GM12892 (cell line): ENCODE measurements around the gene BDNF.
A peak's percentile ranks its signal among the peaks of the same experiment; 100 is the strongest.

Experiments
- DNase-seq: peaks from one replicate; pipeline ENCODE4 v3.0.0; 2011; ENCODE audit not compliant: insufficient read length
- FAIRE-seq: peaks from 2 replicates; lab custom pipeline; 2011; peaks lifted over from hg19 to GRCh38; lab: Jason Lieb, UNC
- POLR2A ChIP-seq: IDR thresholded peaks from 2 replicates; pipeline ENCODE4 v1.6.1; 2011; ENCODE audit warnings: low read depth, low read length, control low read depth
- POLR2AphosphoS5 ChIP-seq: IDR thresholded peaks from 2 replicates; pipeline ENCODE4 v1.6.1; 2011; ENCODE audit warnings: low read depth, low read length, control low read depth
- TAF1 ChIP-seq: IDR thresholded peaks from 2 replicates; pipeline ENCODE4 v1.6.1; 2011; ENCODE audit warnings: low read depth, mild to moderate bottlenecking, control low read depth, low read length, borderline replicate concordance

The BDNF gene

DNA sequence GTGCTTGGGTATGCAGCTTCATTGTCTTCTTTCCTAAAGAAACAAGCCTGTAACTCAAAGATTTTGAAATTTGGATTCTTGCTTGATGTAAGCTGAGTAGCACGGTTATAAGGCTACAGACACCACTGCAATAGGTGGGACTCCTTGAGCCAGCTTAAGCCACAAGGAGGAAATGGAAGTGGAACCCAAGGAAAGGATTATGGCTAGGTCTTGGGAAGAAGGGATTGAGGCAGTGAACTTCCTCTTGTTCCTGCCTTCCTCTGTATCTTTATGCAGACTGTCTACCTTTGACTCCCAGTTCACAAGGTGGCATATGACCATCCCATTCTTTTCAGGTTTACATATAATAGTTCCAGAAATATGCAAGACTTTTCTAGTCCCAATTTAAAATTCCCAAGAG is 72.3 kb downstream of the BDNF start:
- DNase-seq (no peak), FAIRE-seq (no peak)
- TF ChIP-seq POLR2A (no peak), TAF1 (no peak), POLR2AphosphoS5 (no peak)

- DNase-seq (no peak), FAIRE-seq (no peak)
- TF ChIP-seq POLR2AphosphoS5: no peak
Observed at GRCh38 chr11:27626938-27627586, 73.2 kb downstream of the BDNF start.

- no peak for TF ChIP-seq POLR2AphosphoS5
- DNase-seq: no peak
- no peak for FAIRE-seq
Observed at GRCh38 chr11:27626269-27626937, 73.9 kb downstream of the BDNF start.

DNA sequence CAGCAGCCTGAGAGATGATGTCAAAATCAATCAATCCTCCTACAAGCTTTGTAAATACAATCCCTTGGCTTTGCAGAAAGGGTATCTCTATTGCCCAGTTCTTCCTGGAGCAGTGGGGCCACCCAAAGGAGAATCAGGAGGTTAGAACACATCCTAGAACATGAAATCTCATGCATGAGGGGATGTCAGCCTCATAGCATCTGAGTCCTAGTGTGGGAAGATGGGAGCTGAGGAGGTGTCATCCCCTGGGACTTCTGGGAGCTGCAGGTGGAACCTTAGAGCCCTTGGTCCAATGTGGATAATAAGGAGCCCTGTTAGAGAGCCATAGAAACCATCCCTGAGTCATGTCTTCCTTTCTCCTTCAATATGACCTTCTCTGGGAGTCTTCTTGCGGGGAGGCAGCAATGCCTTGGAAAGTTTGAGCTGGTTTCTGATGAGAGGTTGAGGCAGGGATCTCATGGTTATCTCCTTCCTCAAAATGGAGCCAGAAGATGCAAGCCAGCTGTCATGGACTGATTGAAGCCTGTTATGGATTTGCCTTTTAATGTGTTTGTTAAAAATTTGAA is 74.8 kb downstream of the BDNF start:
- FAIRE-seq: no peak
- no peak for DNase-seq
- TF ChIP-seq POLR2AphosphoS5 (no peak), POLR2A (no peak), TAF1 (no peak)

DNA sequence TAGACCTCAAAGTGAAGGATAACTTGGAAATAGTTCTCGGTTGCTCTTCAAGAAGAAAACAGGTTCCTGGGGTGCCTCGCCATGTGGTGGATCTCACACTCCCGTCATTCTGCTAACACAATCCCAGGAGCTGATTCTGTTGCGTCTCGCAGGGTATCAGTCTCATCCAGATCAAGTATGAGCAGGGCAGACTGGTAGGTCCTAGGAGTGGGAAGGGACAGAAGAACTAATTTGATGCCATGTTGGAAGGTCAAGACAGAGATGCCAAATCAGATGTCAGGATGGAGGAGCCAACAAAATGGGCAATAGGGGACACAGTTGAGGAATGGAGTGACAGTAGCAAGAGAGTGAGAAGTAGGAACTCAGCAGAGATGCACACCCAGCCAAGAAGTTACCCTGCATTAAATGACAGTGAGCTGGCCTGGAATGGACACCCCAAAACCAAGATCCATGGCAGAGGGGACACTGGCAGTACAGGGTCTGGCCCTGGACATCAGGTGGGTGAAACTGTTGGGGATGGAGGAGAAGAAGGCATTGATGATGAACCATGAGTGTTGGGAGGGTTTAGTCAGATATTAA is 76.2 kb downstream of the BDNF start:
- no peak for FAIRE-seq
- DNase-seq: no peak
- no peak for TF ChIP-seq POLR2AphosphoS5
- no peak for TF ChIP-seq POLR2A
- TF ChIP-seq TAF1: no peak

DNA sequence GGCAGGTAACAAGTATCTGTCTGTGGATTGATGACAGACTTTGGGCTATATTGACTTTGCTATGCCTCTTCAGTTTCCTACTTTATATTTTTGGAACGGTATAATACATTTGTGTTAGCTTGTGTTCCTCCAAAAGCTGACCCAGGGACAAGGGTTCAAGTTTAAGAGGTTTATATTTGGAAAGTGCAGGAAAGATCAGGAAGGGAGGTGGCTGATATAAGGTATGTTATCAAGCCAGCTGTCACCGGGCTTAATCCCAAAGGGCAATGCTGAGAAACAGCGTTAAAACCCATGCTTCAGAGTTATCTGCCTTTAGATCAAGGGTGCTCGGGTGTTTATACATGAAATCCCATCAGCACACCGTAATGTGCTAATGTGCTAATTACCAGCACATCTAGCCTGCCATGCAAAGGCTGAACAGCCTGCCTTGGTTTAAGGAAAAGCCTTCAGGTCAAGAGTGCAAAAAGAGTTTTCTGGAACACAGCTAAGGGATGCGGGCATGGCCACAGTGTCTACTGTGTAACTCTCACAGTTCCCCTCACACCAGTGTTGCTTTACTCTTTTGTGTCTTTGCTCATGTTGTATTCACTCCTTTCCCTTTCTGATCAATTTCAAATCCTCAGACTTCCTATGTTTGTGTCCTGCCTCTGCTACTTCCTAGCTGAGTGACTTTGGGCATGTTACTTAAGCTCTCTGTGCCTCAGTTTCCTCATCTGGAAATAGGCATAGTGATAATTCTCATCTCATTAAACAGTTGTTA is 77.5 kb downstream of the BDNF start:
- no peak for FAIRE-seq
- no peak for DNase-seq
- TF ChIP-seq POLR2AphosphoS5 (no peak), POLR2A (no peak), TAF1 (no peak)

DNA sequence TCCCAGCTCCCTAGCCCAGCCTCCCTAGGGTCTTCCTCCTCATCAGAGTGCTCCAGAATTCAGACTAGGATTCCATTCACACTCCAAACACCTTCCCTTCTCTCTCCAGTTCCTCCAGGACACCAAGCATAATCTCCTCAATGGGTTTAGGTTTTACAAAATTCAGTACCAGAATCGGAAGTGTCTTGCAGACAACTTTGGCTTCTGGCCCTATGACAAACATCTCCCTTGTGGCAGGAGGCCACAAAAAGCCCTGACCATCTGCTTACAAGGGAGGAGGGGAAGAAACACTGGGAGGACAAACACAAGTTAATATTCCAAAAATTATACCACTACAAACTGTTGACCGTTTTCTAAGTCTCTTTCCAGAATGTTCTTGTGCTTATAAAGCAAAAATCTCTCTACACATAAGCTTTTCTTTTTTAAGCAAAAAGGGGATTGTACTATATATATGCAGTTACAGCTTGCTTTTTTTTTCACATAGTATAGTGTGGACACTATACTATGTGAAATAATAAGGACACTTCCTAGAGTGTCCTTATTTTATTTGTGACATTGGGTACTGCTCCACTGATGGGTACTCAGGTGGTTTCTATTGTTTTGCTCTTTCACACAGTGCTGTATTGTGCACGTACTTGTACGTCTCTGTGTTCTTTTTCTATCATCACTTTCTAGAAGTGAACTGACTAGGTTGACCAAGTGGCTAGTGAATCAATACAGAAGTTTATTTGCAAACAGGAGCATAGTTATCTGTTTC is 78.7 kb downstream of the BDNF start:
- TF ChIP-seq POLR2AphosphoS5 (no peak), TAF1 (no peak)
- no peak for DNase-seq
- no peak for FAIRE-seq

- TF ChIP-seq POLR2A (no peak), POLR2AphosphoS5 (no peak), TAF1 (no peak)
- FAIRE-seq: no peak
Observed at GRCh38 chr11:27619763-27620335, 80.4 kb downstream of the BDNF start.

GRCh38 chr11:27619039-27619574 is 81.1 kb downstream of the BDNF start:
- no peak for DNase-seq
- TF ChIP-seq POLR2AphosphoS5 (no peak), POLR2A (no peak), TAF1 (no peak)
- FAIRE-seq: no peak

More at GRCh38 chr11:27619763-27620335, 80.4 kb downstream of the BDNF start:
- DNase-seq: no peak

- DNase-seq (no peak), FAIRE-seq (peak; percentile 27)
- TF ChIP-seq POLR2AphosphoS5 (no peak), POLR2A (no peak), TAF1 (no peak)
Observed at GRCh38 chr11:27618281-27618915, 81.9 kb downstream of the BDNF start.
